ENCODE results near the gene DMGDH. TPM values are rescaled to one million over a fixed set of nuclear protein-coding genes. Genes with fewer than 3 reads are reported as not detected.

DMGDH gene
- total RNA-seq, 1 experiment from 2014 or later, result not detected

DNA sequence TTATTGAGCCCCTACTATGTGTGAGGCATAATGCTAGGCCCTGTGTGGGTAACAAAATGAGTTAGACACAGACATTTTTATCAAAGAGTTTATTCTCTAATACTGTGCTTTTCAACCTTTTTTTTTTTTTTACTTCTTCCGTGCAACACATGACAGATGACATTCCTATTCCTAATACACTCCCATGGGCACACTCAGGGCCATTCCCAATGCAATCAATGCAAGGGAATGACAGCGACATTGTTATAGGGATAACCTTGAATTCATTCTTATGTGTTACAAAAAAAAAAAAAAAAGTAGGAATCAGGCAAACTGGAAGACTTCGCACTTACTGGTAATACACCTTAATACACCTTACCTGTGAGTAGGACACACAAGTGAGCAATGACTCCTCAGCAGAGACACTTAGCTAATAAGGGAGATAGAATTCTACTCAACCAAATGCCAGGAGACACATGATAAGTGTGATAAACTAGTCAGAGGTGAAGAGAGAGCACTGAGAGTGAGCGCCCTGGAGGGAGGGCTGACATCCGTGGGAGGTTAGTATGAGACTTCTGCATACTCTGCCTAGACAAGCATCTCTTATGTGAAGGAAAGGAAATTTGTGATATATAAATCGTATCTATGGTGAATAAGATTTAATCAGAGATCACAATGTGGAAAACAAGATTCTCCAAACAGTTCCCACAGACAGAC, 63.4 kb downstream of the DMGDH start:
- H4K91ac ChIP-seq (ENCODE audit: insufficient read length, low read depth, low read length), result no peak overlapping the region
- H3K4me1 Mint-ChIP-seq, result no peaks in the 10 kb centered on the region
- no peaks in the 10 kb centered on the region for H3K27me3 ChIP-seq (ENCODE audit: insufficient read depth, low read length)
- H3K79me2 ChIP-seq (ENCODE audit: insufficient read depth, low read length), result no peaks in the 10 kb centered on the region
- no peak overlapping the region for H3K4ac ChIP-seq (ENCODE audit: low read depth, low read length)
- H4K8ac ChIP-seq (replicated peaks; ENCODE audit: insufficient read length, low read depth, low read length), result no peak overlapping the region
- no peaks in the 10 kb centered on the region for H3K9me3 ChIP-seq (ENCODE audit: control insufficient read depth, low read depth, low read length)
- no peak overlapping the region for H3T11ph ChIP-seq (ENCODE audit: low read length)
- no peak overlapping the region for H2BK20ac ChIP-seq (ENCODE audit: low read depth, low read length, poor library complexity, severe bottlenecking)
- H3K4me3 Mint-ChIP-seq, result no peak overlapping the region
- H2AFZ ChIP-seq (ENCODE audit: low read length), result no peak overlapping the region
- no peak overlapping the region for H4K5ac ChIP-seq (ENCODE audit: insufficient read length, low read depth, low read length)
- no peaks in the 10 kb centered on the region for H3K9me3 Mint-ChIP-seq
- no peak overlapping the region for H3K9ac ChIP-seq (ENCODE audit: extremely low read depth, insufficient read length, low read length)
- no peaks in the 10 kb centered on the region for H3K27me3 Mint-ChIP-seq (ENCODE audit: low read depth)
- H2BK15ac ChIP-seq (ENCODE audit: low read depth, low read length), result no peak overlapping the region
- DNase-seq, result no peak
- H3K27ac ChIP-seq (ENCODE audit: insufficient read length, low read depth, low read length), result no peak overlapping the region
- no peak overlapping the region for H2BK5ac ChIP-seq (ENCODE audit: insufficient read length, low read length)
- no peaks in the 10 kb centered on the region for H3K23me2 ChIP-seq (ENCODE audit: insufficient read length, low read depth, low read length, poor library complexity, severe bottlenecking)
- no peaks in the 10 kb centered on the region for H3K4me1 ChIP-seq (ENCODE audit: insufficient read depth, low read length)
- H3K4me2 ChIP-seq (ENCODE audit: insufficient read depth, insufficient read length, low read length), result no peak overlapping the region
- no peak overlapping the region for H2BK12ac ChIP-seq (ENCODE audit: insufficient read length, low read depth, low read length)
- no CpG with 5 or more reads among the region's 6 CpGs for WGBS (ENCODE audit: extremely low coverage, insufficient read length, low lambda C conversion rate)
- H3K27ac Mint-ChIP-seq, result no peak overlapping the region
- H3K18ac ChIP-seq (ENCODE audit: insufficient read length, low read depth, low read length), result no peak overlapping the region
- H3K56ac ChIP-seq (ENCODE audit: insufficient read length, low read depth, low read length), result no peak overlapping the region
- no peaks in the 10 kb centered on the region for H3K36me3 Mint-ChIP-seq (ENCODE audit: insufficient read depth in 1 of 3, low read depth in 3 of 3)
- H3K14ac ChIP-seq (ENCODE audit: insufficient read depth, low read length), result no peak overlapping the region
- H4K20me1 ChIP-seq (ENCODE audit: control insufficient read depth, insufficient read depth, insufficient read length), result no peaks in the 10 kb centered on the region
- no peaks in the 10 kb centered on the region for H3K79me1 ChIP-seq (ENCODE audit: insufficient read depth, low read depth, low read length, poor library complexity, severe bottlenecking)
- TF ChIP-seq, protein P1, sequence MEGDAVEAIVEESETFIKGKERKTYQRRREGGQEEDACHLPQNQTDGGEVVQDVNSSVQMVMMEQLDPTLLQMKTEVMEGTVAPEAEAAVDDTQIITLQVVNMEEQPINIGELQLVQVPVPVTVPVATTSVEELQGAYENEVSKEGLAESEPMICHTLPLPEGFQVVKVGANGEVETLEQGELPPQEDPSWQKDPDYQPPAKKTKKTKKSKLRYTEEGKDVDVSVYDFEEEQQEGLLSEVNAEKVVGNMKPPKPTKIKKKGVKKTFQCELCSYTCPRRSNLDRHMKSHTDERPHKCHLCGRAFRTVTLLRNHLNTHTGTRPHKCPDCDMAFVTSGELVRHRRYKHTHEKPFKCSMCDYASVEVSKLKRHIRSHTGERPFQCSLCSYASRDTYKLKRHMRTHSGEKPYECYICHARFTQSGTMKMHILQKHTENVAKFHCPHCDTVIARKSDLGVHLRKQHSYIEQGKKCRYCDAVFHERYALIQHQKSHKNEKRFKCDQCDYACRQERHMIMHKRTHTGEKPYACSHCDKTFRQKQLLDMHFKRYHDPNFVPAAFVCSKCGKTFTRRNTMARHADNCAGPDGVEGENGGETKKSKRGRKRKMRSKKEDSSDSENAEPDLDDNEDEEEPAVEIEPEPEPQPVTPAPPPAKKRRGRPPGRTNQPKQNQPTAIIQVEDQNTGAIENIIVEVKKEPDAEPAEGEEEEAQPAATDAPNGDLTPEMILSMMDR (conservative IDR thresholded peaks at IDR 0.05), result no peak
- H3K23ac ChIP-seq (ENCODE audit: insufficient read length, low read depth, low read length), result no peak overlapping the region
- H2AK5ac ChIP-seq (ENCODE audit: insufficient read length, low read length), result no peak overlapping the region
- no peak overlapping the region for H2BK120ac ChIP-seq (ENCODE audit: low read depth, low read length, poor library complexity, severe bottlenecking)

Data from H9 (cell line).